HG03521 (cell line): ENCODE measurements around the gene SMAD3.

Experiments used
- ATAC-seq: cut with Tn5 transposase; IDR thresholded peaks from one replicate; pipeline ENCODE4 v1.9.1; 2021; ENCODE audit warnings: mild to moderate bottlenecking, moderate library complexity; ENCODE audit not compliant: unreplicated experiment

SMAD3 gene

GRCh38 chr15:67094001-67094826 is 28.8 kb downstream of the SMAD3 start:
- no peak for ATAC-seq

DNA sequence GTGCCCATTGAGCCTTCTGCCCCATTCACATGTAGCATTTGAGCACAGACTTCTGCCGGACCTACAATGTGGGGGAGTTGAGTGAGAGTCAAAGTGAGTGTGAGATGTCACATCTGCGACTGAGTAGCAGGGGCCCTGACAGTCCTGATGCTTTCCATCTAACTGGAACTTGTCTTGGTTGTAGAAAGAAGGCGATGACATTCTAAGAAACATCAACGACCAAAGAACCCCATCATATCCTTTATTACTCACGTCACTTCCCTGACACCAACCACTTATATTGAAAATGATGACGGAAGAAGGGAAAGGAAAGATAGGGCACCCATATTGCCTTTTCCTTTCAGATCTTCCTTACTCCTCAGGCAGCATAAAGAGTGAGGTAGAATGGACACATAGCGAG is 30.5 kb downstream of the SMAD3 start:
- ATAC-seq, result no peak

DNA sequence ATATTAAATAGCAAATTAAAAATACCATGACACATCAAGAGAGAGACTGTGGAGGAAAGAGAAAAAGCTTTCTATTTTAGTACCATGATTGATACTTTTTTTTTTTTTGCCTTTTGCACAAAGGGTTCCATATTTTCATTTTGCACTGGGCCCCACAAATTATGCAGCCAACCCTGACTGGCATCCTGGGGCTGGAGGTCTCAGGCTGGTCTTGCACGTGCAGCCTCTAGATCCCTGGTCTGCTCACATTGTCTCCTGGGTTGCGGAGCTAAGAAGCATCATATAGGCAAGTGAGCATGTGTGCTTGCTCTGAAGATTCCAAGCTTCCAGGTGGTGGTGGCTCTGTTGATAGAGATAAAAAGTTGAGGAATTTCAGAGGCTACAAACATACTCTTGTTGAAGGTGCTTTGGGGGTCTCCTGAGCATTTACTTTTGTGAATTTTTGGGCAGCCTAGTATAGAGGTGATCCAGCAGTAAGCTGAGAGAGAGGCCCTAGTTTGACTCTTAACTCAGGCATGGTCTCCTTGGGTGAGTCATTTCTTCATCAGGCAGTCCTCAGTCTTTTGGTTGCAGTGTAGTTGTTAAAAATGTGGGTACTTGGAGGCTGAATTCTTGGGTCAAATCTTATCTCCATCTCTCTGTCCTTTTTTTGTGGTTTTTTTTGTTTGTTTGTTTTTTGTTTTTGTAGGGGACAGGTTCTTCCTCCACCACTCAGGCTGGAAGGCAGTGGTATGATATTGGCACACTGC is 31.3 kb downstream of the SMAD3 start:
- ATAC-seq, result no peak

DNA sequence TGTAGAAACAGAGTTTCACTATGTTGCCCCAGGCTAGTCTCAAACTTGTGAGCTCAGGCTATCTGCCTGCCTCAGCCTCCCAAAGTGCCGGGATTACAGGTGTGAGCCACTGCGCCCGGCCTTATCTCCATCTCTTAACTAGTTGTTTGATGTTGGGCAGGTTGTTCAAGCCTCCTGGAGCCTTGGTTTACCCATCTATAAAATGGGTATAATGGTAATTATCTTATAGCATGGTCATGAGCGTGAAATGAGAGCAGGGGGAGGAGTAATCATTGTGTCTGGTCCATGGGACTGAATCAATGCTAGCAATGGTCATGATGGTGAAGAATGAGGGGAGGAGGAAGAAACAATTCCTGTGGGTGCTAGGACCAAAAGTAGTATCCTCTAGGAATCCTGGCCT is 32.0 kb downstream of the SMAD3 start:
- ATAC-seq, result no peak

DNA sequence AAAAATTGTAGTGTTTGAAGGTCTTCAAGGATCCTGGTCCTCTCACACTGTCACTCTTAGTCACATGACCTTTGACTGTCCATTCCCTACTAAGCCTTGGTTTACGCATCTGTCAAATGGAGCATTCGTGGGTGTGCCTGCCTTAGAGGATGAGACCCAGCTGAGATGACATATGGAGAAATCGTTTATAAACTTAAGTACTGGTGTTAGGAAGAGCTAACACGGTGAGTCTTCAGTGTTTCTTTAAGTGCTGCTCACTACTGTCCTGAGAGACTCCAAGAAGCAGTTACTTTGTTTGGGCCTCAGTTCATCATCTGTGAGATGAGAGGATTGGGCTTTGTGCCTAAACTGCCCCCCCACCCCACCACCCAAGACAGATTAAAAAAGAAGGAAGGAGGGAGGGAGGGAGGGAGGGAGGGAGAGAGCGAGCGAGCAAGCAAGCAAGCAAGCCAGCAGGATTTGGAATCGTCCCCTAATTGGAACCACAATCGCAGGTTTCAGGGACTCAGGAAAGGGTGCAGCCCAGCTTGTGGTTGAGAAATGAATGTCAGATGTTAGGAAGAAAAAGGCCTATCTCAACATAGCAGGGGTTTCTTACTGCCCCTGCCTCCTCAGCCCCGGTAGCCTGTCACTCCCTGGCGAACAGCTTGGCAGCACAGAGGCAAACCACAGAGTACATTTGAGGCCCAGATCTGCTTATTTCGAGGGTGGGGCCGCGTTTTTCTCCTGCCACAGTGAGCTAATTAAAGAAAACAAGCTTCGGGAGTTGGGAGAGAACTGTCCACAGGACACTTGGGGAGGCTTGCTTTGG is 32.7 kb downstream of the SMAD3 start:
- ATAC-seq, result no peak

DNA sequence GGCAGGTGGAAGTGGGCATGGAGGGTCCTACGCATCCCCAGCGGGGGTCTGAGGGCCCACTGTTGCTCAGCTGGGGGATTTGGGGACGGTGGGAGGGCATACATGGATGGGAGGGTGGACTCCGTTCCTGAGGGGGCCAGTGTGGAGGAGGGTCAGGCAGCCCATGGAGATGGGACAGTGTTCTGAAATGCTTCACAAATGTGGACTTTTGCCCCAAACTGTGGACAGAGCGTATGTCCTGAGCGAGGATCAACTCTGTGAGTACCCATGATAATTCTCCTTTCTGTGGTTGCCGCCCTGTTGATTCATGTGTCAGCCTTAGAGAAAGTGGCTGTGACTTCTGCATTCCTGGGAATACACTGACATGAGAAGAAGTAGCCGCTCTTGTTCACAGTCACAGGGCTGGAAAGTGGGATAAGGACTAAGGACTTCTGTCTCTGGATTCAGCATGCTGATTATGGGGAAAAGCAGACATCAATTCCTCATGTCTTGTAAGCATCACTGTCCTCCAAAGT is 33.4 kb downstream of the SMAD3 start:
- ATAC-seq, result no peak

DNA sequence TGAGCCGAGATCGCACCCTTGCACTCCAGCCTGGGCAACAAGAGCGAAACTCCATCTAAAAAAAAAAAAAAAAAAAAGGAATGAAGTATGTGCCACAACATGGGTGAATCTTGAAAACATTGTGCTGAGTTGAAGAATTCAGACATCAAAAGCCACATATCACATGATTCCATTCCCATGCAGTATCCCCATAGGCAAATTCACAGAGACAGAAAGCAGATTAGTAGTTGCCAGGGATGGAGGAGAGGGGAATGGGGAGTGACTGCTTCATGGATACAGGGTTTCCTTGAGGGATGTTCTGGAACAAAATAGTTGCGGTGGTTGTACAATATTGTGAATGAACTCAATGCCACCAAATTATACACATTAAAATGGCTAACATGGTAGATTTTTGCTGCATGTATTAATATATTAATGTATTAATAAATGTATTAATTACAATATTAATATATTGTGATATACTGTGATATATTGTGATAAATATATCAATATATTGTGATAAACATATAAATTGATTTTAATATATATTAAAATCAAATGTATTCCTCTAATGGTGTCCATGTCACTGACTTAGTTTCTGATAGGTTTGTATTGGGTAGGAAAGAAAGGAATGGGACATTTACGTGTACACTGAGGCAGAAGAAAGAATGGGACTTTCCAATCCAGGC is 34.9 kb downstream of the SMAD3 start:
- no peak for ATAC-seq

DNA sequence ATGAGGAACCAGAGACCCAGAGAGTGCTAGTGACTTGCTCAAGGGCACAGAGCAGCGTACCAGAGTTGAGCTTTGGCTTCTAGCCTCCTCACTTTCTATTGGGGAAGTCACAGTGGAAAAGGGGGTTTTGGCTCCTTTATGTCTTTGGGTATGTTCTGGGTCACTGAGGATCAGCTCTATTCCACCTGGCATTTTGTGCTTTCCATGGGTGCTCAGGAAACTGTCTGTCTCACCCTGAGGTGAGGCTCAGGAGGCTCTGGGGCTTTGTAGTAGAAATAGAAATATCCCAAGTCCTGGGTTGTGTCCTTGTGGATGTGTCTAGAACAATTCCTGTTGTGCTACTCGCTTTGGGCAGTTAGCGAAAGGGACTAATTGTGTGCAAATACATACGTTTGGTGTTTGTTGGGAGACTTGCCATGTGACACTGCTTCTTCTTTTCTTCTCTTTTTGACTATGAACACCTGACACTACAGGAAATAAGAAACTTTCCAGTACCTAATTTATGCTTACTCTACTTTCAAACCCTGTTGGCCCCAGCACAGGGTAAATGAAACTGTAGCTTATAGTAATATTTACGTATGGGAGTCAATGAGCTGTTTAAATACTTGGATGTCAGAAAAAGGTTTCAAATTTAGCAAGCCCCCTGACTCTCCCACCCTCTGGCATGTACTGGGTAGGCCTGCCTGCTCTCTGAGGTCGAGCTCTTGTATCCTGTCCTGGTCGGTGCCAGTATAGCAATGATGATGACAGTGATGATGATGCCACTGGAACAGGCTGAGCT is 35.6 kb downstream of the SMAD3 start:
- peak; percentile 50 for ATAC-seq

- ATAC-seq, result peak; percentile 45
Measured at GRCh38 chr15:67101911-67102598, 36.7 kb downstream of the SMAD3 start.

GRCh38 chr15:67102599-67102929 is 37.2 kb downstream of the SMAD3 start:
- ATAC-seq, result no peak

- ATAC-seq, result no peak
Measured at GRCh38 chr15:67103021-67103420, 37.6 kb downstream of the SMAD3 start.

- ATAC-seq, result no peak
Measured at GRCh38 chr15:67103432-67103831, 38.0 kb downstream of the SMAD3 start.

DNA sequence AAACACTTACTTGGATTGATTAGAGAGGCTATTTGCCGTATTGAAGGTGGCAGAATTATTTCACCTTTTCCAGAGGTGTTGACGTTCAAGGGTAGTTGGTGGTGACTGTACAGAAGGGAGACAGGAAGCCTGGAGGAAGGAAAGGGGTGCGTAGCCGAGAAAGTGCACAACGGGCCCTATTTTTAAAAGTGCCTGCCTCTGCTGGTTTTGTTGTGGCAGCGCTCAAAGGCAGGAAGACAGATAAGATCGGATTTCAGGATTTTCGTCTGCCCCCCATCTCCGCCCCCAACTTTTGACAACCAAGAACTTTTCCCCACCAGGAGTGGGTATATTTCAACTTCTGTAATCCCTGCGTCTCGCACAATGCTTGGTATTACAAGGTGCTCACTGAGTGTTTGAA is 38.5 kb downstream of the SMAD3 start:
- no peak for ATAC-seq

DNA sequence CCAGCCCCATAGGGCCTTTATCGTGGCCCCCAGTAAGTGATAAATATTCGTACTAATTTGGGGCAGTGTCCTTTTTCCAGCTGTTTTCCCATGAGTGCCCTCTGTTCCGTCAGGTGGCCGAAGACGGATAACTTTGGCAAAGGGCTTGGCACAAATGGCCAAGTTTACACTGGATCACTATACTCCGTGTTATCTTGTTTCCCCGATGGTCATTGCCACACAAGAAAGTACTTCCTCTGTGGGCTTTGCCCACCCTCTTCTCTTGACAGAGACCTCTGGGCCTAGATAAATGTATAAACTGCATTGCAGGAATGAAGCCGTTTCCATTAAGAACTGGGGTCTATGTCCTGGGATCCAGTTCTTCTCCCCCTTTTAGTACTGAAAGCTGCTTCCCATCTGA is 39.1 kb downstream of the SMAD3 start:
- ATAC-seq, result no peak

DNA sequence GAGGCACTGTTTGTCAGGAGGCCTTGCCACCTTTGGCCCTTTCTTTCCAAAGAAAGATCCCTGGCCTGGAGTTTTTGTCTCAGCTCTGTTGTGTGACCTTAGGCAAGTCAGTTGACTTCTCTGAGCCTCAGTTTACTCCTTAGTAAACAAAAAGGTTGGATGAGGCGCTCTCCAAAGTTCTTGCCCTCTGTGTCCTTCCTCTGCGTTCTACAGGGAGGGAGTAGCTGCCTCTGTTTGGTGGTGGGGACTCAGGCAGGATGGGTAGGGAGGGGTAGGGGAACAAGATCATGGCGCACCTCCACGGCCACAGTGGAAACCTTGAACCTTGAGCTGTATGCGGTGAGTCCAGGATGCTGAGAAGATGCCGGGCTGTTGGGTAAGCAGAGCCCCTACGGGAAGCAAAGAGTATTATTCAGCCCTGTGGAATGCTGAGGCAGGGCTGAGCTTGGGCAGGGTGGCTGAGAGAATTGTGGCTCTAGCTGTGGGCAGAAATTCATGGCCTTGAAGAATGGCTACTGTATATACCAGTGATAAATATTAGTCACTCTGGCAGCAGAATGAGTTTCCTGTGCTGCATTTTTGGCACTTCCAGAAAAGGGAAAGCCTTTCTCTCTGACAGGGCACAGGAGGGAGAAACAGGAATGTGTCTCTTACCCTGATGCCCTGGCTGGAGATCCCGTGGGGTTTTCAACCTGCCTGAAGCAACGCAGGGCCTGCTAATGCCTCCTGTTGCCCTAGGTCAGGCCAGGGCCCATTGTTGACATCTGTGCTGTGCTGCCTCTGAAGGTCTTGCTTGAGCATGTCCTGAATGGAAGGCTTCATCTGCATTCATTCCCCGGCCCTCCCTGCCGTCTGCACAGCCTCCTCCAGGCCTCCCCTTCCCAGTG is 39.9 kb downstream of the SMAD3 start:
- ATAC-seq, result no peak

GRCh38 chr15:67105991-67106763 is 40.8 kb downstream of the SMAD3 start:
- ATAC-seq, result no peak

GRCh38 chr15:67106764-67107013 is 41.3 kb downstream of the SMAD3 start:
- ATAC-seq, result no peak
